Chondrocyte (in vitro differentiated cells): ENCODE measurements around the gene GPR87. TPM values are rescaled to one million over a fixed set of nuclear protein-coding genes. Genes with fewer than 3 reads are reported as not detected.

ENCODE experiments used
- DNase-seq: peaks from one replicate; pipeline ENCODE4 v3.0.0; 2021; ENCODE audit warnings: mixed read lengths, low spot score
- H3K27ac Mint-ChIP-seq: one replicate; pipeline ENCODE4 v1.8.0; 2021; ENCODE audit warnings: mild to moderate bottlenecking, moderate library complexity, mixed read lengths; ENCODE audit not compliant: unreplicated experiment
- H3K27me3 Mint-ChIP-seq: 2 replicates; pipeline ENCODE4 v1.8.0; 2021; ENCODE audit warnings: low read depth, mixed read lengths
- H3K36me3 Mint-ChIP-seq: 2 replicates; pipeline ENCODE4 v1.8.0; 2021; ENCODE audit warnings: low read depth, mixed read lengths
- H3K4me1 Mint-ChIP-seq: 2 replicates; pipeline ENCODE4 v1.8.0; 2021; ENCODE audit warnings: low read depth, mild to moderate bottlenecking, mixed read lengths
- H3K4me3 Mint-ChIP-seq: one replicate; pipeline ENCODE4 v1.8.0; 2021; ENCODE audit warnings: mild to moderate bottlenecking, moderate library complexity, mixed read lengths; ENCODE audit not compliant: unreplicated experiment
- H3K9me3 Mint-ChIP-seq: 2 replicates; pipeline ENCODE4 v1.8.0; 2021; ENCODE audit warnings: low read depth, mixed read lengths
- CTCF ChIP-seq: fragments of 200-600 bp; sonication (generic); IDR thresholded peaks from 2 replicates; pipeline ENCODE4 v1.5.0; 2021; ENCODE audit warnings: antibody characterized with exemption, mild to moderate bottlenecking, moderate library complexity
- total RNA-seq: library from RNA; stranded (reverse); gene quantifications from 3 replicates; pipeline ENCODE4 v1.2.1, GENCODE V29; 2021

GPR87 gene
- total RNA-seq, 1 donor from 2014 or later: not detected

GRCh38 chr3:151331696-151332095 lies 15.1 kb upstream of the GPR87 start:
- Mint-ChIP-seq H3K4me3 (no peak overlapping the region), H3K9me3 (no peaks in the 10 kb centered on the region), H3K4me1 (no peaks in the 10 kb centered on the region), H3K27me3 (no peaks in the 10 kb centered on the region), H3K27ac (no peak overlapping the region), H3K36me3 (no peaks in the 10 kb centered on the region)
- no peak for TF ChIP-seq CTCF
- DNase-seq: no peak

GRCh38 chr3:151330899-151331298 lies 14.3 kb upstream of the GPR87 start:
- DNase-seq: no peak
- Mint-ChIP-seq H3K4me3 (no peak overlapping the region), H3K27ac (no peak overlapping the region), H3K4me1 (no peaks in the 10 kb centered on the region), H3K36me3 (no peaks in the 10 kb centered on the region), H3K9me3 (no peaks in the 10 kb centered on the region), H3K27me3 (no peaks in the 10 kb centered on the region)
- TF ChIP-seq CTCF: no peak

GRCh38 chr3:151330379-151330778 lies 13.8 kb upstream of the GPR87 start:
- Mint-ChIP-seq H3K4me1 (no peaks in the 10 kb centered on the region), H3K36me3 (no peaks in the 10 kb centered on the region), H3K4me3 (no peak overlapping the region), H3K27ac (no peak overlapping the region), H3K9me3 (no peaks in the 10 kb centered on the region), H3K27me3 (no peaks in the 10 kb centered on the region)
- DNase-seq: no peak
- no peak for TF ChIP-seq CTCF

GRCh38 chr3:151329363-151329762 lies 12.7 kb upstream of the GPR87 start, which contains the start of gene P2RY13:
Gene P2RY13 (minus strand): TSS chr3:151329549. CDS start chr3:151329528, 21 bp downstream.
- no peaks in the 10 kb centered on the region for H3K4me1 Mint-ChIP-seq
- H3K9me3 Mint-ChIP-seq: no peaks in the 10 kb centered on the region
- no peaks in the 10 kb centered on the region for H3K36me3 Mint-ChIP-seq
- TF ChIP-seq CTCF: no peak
- no peak within 1 kb of the TSS for H3K4me3 Mint-ChIP-seq
- no peak within 1 kb of the TSS for H3K27ac Mint-ChIP-seq
- no peak for DNase-seq
- no peaks in the 10 kb centered on the region for H3K27me3 Mint-ChIP-seq

- Mint-ChIP-seq H3K27me3 (no peaks in the 10 kb centered on the region), H3K36me3 (no peaks in the 10 kb centered on the region), H3K27ac (no peak overlapping the region), H3K4me1 (no peaks in the 10 kb centered on the region), H3K4me3 (no peak overlapping the region), H3K9me3 (no peaks in the 10 kb centered on the region)
- no peak for DNase-seq
- TF ChIP-seq CTCF: no peak
Observed at GRCh38 chr3:151328298-151328995, 11.8 kb upstream of the GPR87 start.
